PC-3 (cell line): ENCODE data around the gene UROC1. TPM values are rescaled to one million over a fixed set of nuclear protein-coding genes. Genes with fewer than 3 reads are reported as not detected.
A peak's percentile ranks its signal among the peaks of the same experiment; 100 is the strongest.

Experiments used
- ATAC-seq: fragments of 200-7000 bp; cut with Tn5 transposase; 2 replicates; pipeline ENCODE4 v1.9.1; 2020; ENCODE audit warnings: mild to moderate bottlenecking, moderate library complexity
- BruUV-seq: library from RNA; stranded (reverse); fragments of 400-500 nt; replicated peaks from 2 replicates; lab custom pipeline; 2021; lab: Mats Ljungman, UMichigan
- CTCF ChIA-PET: fragments of 300-600 bp; sonication (Branson Sonifier 250); formaldehyde crosslinking; loops from one replicate; lab custom pipeline; 2022; ENCODE audit warnings: antibody characterized with exemption; lab: Charles Lee
- POLR2A ChIA-PET: fragments of 300-600 bp; sonication (Branson Sonifier 250); formaldehyde crosslinking; loops from one replicate; lab custom pipeline; 2022; ENCODE audit warnings: antibody characterized with exemption; ENCODE audit not compliant: unreplicated experiment; lab: Charles Lee
- DNase-seq: peaks from one replicate; pipeline ENCODE4 v3.0.0-alpha.2; 2015
- H2AFZ ChIP-seq: fragments of 300-600 bp; sonication (generic); 2 replicates; pipeline ENCODE4 v1.6.0; 2016; ENCODE audit warnings: antibody characterized with exemption, low read length
- H3F3A ChIP-seq: fragments of 300-600 bp; sonication (generic); one replicate; pipeline ENCODE4 v1.6.0; 2017; ENCODE audit warnings: antibody characterized with exemption, low read length, control low read depth, mild to moderate bottlenecking; ENCODE audit not compliant: unreplicated experiment
- H3K27ac ChIP-seq: fragments of 300-600 bp; sonication (generic); 2 replicates; pipeline ENCODE4 v1.5.1; 2016; ENCODE audit warnings: mild to moderate bottlenecking, low read length
- H3K27me3 ChIP-seq: fragments of 300-600 bp; sonication (generic); 2 replicates; pipeline ENCODE4 v1.6.1; 2016; ENCODE audit warnings: low read length, mixed read lengths
- H3K36me3 ChIP-seq: fragments of 300-600 bp; sonication (generic); 2 replicates; pipeline ENCODE4 v1.6.1; 2016; ENCODE audit warnings: low read depth, mixed run types, low read length, mixed read lengths
- H3K4me1 ChIP-seq: fragments of 300-600 bp; sonication (generic); 2 replicates; pipeline ENCODE4 v1.5.1; 2016; ENCODE audit warnings: low read length; ENCODE audit not compliant: insufficient read depth
- H3K4me2 ChIP-seq: fragments of 300-600 bp; sonication (generic); 2 replicates; pipeline ENCODE4 v1.6.0; 2016; ENCODE audit warnings: low read length
- H3K4me3 ChIP-seq: fragments of 300-600 bp; sonication (generic); 2 replicates; pipeline ENCODE4 v1.5.1; 2016; ENCODE audit warnings: mild to moderate bottlenecking, low read length, mixed read lengths
- H3K79me2 ChIP-seq: fragments of 300-600 bp; sonication (generic); 2 replicates; pipeline ENCODE4 v1.6.1; 2017; ENCODE audit warnings: low read length, mixed read lengths
- H3K9ac ChIP-seq: fragments of 300-600 bp; sonication (generic); 2 replicates; pipeline ENCODE4 v1.6.0; 2016; ENCODE audit warnings: mild to moderate bottlenecking, low read length
- H3K9me2 ChIP-seq: fragments of 300-600 bp; sonication (generic); replicated peaks from 2 replicates; pipeline ENCODE4 v1.6.1; 2016; ENCODE audit warnings: mixed run types, low read length, mixed read lengths
- H3K9me3 ChIP-seq: fragments of 300-600 bp; sonication (generic); 2 replicates; pipeline ENCODE4 v1.6.1; 2016; ENCODE audit warnings: low read length, mixed read lengths
- H4K20me1 ChIP-seq: fragments of 300-600 bp; sonication (generic); 2 replicates; pipeline ENCODE4 v1.6.1; 2016; ENCODE audit warnings: low read length, mixed read lengths
- CTCF ChIP-seq: fragments of 300-600 bp; sonication (generic); conservative IDR thresholded peaks from 2 replicates; pipeline ENCODE4 v1.5.1; 2017; ENCODE audit warnings: antibody characterized with exemption, low read depth, mild to moderate bottlenecking, low read length
- EZH2 ChIP-seq: fragments of 300-600 bp; sonication (generic); IDR thresholded peaks from one replicate; pipeline ENCODE4 v1.6.1; 2017; ENCODE audit warnings: antibody characterized with exemption, mild to moderate bottlenecking, low read length; ENCODE audit not compliant: unreplicated experiment
- EZH2phosphoT487 ChIP-seq: fragments of 300-600 bp; sonication (generic); IDR thresholded peaks from 2 replicates; pipeline ENCODE4 v1.6.1; 2018; ENCODE audit warnings: mild to moderate bottlenecking, antibody characterized with exemption, low read length, borderline replicate concordance
- intact Hi-C: fragments of 100-400 bp; cut with micrococcal nuclease; formaldehyde crosslinking; loops from 2 replicates; pipeline ENCODE4 v1.9.0; 2023
- total RNA-seq: library from RNA; depleted of rRNA; stranded (reverse); fragments of >200 nt; gene quantifications from 2 replicates; pipeline ENCODE4 v1.2.3, GENCODE V29; 2014

The UROC1 gene
- total RNA-seq, 1 experiment from 2014 or later: not detected

- DNase-seq (peak; percentile 39), ATAC-seq (no peak)
- no peak overlapping the region for H2AFZ ChIP-seq
- H3K9me3 ChIP-seq: no peaks in the 10 kb centered on the region
- POLR2A ChIA-PET: no interaction called here
- no TSS peak for BruUV-seq
- H3K27ac ChIP-seq: no peak overlapping the region
- H4K20me1 ChIP-seq: peaks cover 23% of the 10 kb centered on the region
- peak overlapping the region; percentile 86 for H3K4me2 ChIP-seq
- H3K27me3 ChIP-seq: no peaks in the 10 kb centered on the region
- peaks cover 66% of the 10 kb centered on the region for H3K79me2 ChIP-seq
- CTCF ChIA-PET: interaction anchor here (0.6 to 0.7 kb wide), 2 partner anchors 20 to 226 kb away, joined by 4 to 8 read pairs; no protein-coding TSS in a partner anchor
- no peaks in the 10 kb centered on the region for H3K9me2 ChIP-seq
- peaks cover 20% of the 10 kb centered on the region for H3K4me1 ChIP-seq
- no peak for TF ChIP-seq EZH2phosphoT487
- TF ChIP-seq CTCF: no peak
- TF ChIP-seq EZH2: no peak
- H3K9ac ChIP-seq: no peak overlapping the region
- intact Hi-C loops: no loop called here
- H3K36me3 ChIP-seq: peaks cover 14% of the 10 kb centered on the region; the same call in 1 of the 2 replicates
- H3K4me3 ChIP-seq: peak overlapping the region; percentile 77
- no peaks in the 10 kb centered on the region for H3F3A ChIP-seq
Observed at GRCh38 chr3:126472277-126473006, 45.1 kb downstream of the UROC1 start.

- no peak for TF ChIP-seq EZH2
- TF ChIP-seq EZH2phosphoT487: no peak
- no peak for TF ChIP-seq CTCF
- Histone ChIP-seq H3K9ac (no peak overlapping the region), H3K79me2 (peaks cover 59% of the 10 kb centered on the region), H2AFZ (no peak overlapping the region), H3K4me1 (peaks cover 20% of the 10 kb centered on the region), H3K4me2 (no peak overlapping the region), H3K4me3 (no peak overlapping the region), H3K9me2 (no peaks in the 10 kb centered on the region), H3F3A (no peaks in the 10 kb centered on the region), H3K36me3 (peaks cover 17% of the 10 kb centered on the region; the same call in 1 of the 2 replicates), H3K27me3 (no peaks in the 10 kb centered on the region), H3K9me3 (no peaks in the 10 kb centered on the region), H4K20me1 (peaks cover 18% of the 10 kb centered on the region), H3K27ac (no peak overlapping the region)
- no TSS peak for BruUV-seq
- intact Hi-C loops: no loop called here
- DNase-seq (no peak), ATAC-seq (no peak)
- POLR2A ChIA-PET: no interaction called here
- CTCF ChIA-PET: no interaction called here
Observed at GRCh38 chr3:126469479-126469878, 48.1 kb downstream of the UROC1 start.
